H9 (cell line): ENCODE results near the gene CD300C. TPM values are rescaled to one million over a fixed set of nuclear protein-coding genes. Genes with fewer than 3 reads are reported as not detected.

ENCODE experiments used
- DNase-seq: peaks from one replicate; pipeline ENCODE4 v3.0.0-alpha.2; 2017
- H2AFZ ChIP-seq: one replicate; pipeline ENCODE4 v1.6.1; 2013; ENCODE audit warnings: mild to moderate bottlenecking, low read length, control low read depth, moderate library complexity
- H2AK5ac ChIP-seq: 2 replicates; pipeline ENCODE4 v1.6.1; 2013; ENCODE audit warnings: low read length, control low read depth, mixed read lengths; ENCODE audit not compliant: insufficient read length
- H2BK120ac ChIP-seq: one replicate; pipeline ENCODE4 v1.6.1; 2013; ENCODE audit warnings: low read depth, mild to moderate bottlenecking, low read length, control low read depth, inconsistent platforms; ENCODE audit not compliant: poor library complexity, severe bottlenecking
- H2BK12ac ChIP-seq: 2 replicates; pipeline ENCODE4 v1.6.1; 2013; ENCODE audit warnings: low read length, control low read depth, mixed read lengths, low read depth; ENCODE audit not compliant: insufficient read length
- H2BK15ac ChIP-seq: 2 replicates; pipeline ENCODE4 v1.6.1; 2013; ENCODE audit warnings: low read depth, low read length, control low read depth
- H2BK20ac ChIP-seq: one replicate; pipeline ENCODE4 v1.6.1; 2013; ENCODE audit warnings: low read depth, mild to moderate bottlenecking, low read length, control low read depth, inconsistent platforms; ENCODE audit not compliant: poor library complexity, severe bottlenecking
- H2BK5ac ChIP-seq: 2 replicates; pipeline ENCODE4 v1.6.1; 2013; ENCODE audit warnings: low read length, control low read depth, mixed read lengths; ENCODE audit not compliant: insufficient read length
- H3K14ac ChIP-seq: 2 replicates; pipeline ENCODE4 v1.6.1; 2013; ENCODE audit warnings: low read length, control low read depth; ENCODE audit not compliant: insufficient read depth
- H3K18ac ChIP-seq: 2 replicates; pipeline ENCODE4 v1.6.1; 2013; ENCODE audit warnings: low read depth, mild to moderate bottlenecking, mixed read lengths, low read length, control low read depth; ENCODE audit not compliant: insufficient read length
- H3K23ac ChIP-seq: 2 replicates; pipeline ENCODE4 v1.6.1; 2013; ENCODE audit warnings: low read length, control low read depth, mixed read lengths, low read depth; ENCODE audit not compliant: insufficient read length
- H3K23me2 ChIP-seq: 2 replicates; pipeline ENCODE4 v1.6.1; 2013; ENCODE audit warnings: low read depth, mild to moderate bottlenecking, mixed read lengths, low read length, control low read depth; ENCODE audit not compliant: insufficient read length, poor library complexity, severe bottlenecking
- H3K27ac ChIP-seq: 2 replicates; pipeline ENCODE4 v1.5.1; 2013; ENCODE audit warnings: low read length, control low read depth, mixed read lengths, low read depth; ENCODE audit not compliant: insufficient read length
- H3K27me3 ChIP-seq: 2 replicates; pipeline ENCODE4 v1.6.1; 2013; ENCODE audit warnings: low read length, control low read depth, inconsistent platforms; ENCODE audit not compliant: insufficient read depth
- H3K4ac ChIP-seq: 2 replicates; pipeline ENCODE4 v1.6.1; 2013; ENCODE audit warnings: low read depth, mild to moderate bottlenecking, control low read depth, inconsistent platforms, low read length, moderate library complexity
- H3K4me1 ChIP-seq: 2 replicates; pipeline ENCODE4 v1.6.1; 2013; ENCODE audit warnings: low read length, control low read depth, inconsistent platforms; ENCODE audit not compliant: insufficient read depth
- H3K4me2 ChIP-seq: 2 replicates; pipeline ENCODE4 v1.6.1; 2013; ENCODE audit warnings: low read length, control low read depth, mixed read lengths; ENCODE audit not compliant: insufficient read length, insufficient read depth
- H3K56ac ChIP-seq: 2 replicates; pipeline ENCODE4 v1.6.1; 2013; ENCODE audit warnings: low read depth, mild to moderate bottlenecking, mixed read lengths, low read length, control low read depth; ENCODE audit not compliant: insufficient read length
- H3K79me1 ChIP-seq: 2 replicates; pipeline ENCODE4 v1.6.1; 2013; ENCODE audit warnings: low read depth, mild to moderate bottlenecking, moderate library complexity, low read length, control low read depth, inconsistent platforms; ENCODE audit not compliant: insufficient read depth, poor library complexity, severe bottlenecking
- H3K79me2 ChIP-seq: 2 replicates; pipeline ENCODE4 v1.6.1; 2013; ENCODE audit warnings: low read length, control low read depth, inconsistent platforms; ENCODE audit not compliant: insufficient read depth
- H3K9ac ChIP-seq: 2 replicates; pipeline ENCODE4 v1.6.1; 2013; ENCODE audit warnings: low read length, control low read depth, mixed read lengths; ENCODE audit not compliant: insufficient read length; ENCODE audit errors: extremely low read depth
- H3K9me3 ChIP-seq: one replicate; pipeline ENCODE4 v1.6.1; 2013; ENCODE audit warnings: low read depth, low read length, inconsistent platforms; ENCODE audit not compliant: control insufficient read depth
- H3T11ph ChIP-seq: one replicate; pipeline ENCODE4 v1.6.1; 2013; ENCODE audit warnings: mild to moderate bottlenecking, low read length, control low read depth, inconsistent platforms
- H4K20me1 ChIP-seq: one replicate; pipeline ENCODE4 v1.6.1; 2013; ENCODE audit not compliant: control insufficient read depth, insufficient read length, insufficient read depth
- H4K5ac ChIP-seq: 2 replicates; pipeline ENCODE4 v1.6.1; 2013; ENCODE audit warnings: low read depth, mild to moderate bottlenecking, mixed read lengths, low read length, control low read depth; ENCODE audit not compliant: insufficient read length
- H4K8ac ChIP-seq: replicated peaks from 2 replicates; pipeline ENCODE4 v1.6.1; 2013; ENCODE audit warnings: low read length, control low read depth, mixed read lengths, low read depth; ENCODE audit not compliant: insufficient read length
- H4K91ac ChIP-seq: 2 replicates; pipeline ENCODE4 v1.6.1; 2013; ENCODE audit warnings: low read depth, mild to moderate bottlenecking, moderate library complexity, mixed read lengths, low read length, control low read depth; ENCODE audit not compliant: insufficient read length
- H3K27ac Mint-ChIP-seq, 3 experiments: 2 replicates in 2 of 3; 3 replicates in 1 of 3; pipeline ENCODE4 v1.8.0; 2020 to 2021; ENCODE audit warnings: mixed read lengths in 3 of 3, mild to moderate bottlenecking in 1 of 3, moderate library complexity in 1 of 3
- H3K27me3 Mint-ChIP-seq: 2 replicates; pipeline ENCODE4 v1.8.0; 2021; ENCODE audit warnings: low read depth, mild to moderate bottlenecking, moderate library complexity, mixed read lengths
- H3K36me3 Mint-ChIP-seq, 3 experiments: 2 replicates in 2 of 3; 3 replicates in 1 of 3; pipeline ENCODE4 v1.8.0; 2020 to 2021; ENCODE audit warnings: low read depth in 3 of 3, mixed read lengths in 3 of 3; ENCODE audit not compliant: insufficient read depth in 1 of 3
- H3K4me1 Mint-ChIP-seq, 2 experiments: 2 replicates each; pipeline ENCODE4 v1.8.0; 2020; ENCODE audit warnings: mixed read lengths in 2 of 2
- H3K4me3 Mint-ChIP-seq, 2 experiments: 2 replicates in 1 of 2; 3 replicates in 1 of 2; pipeline ENCODE4 v1.8.0; 2020 to 2021; ENCODE audit warnings: mild to moderate bottlenecking in 2 of 2, mixed read lengths in 2 of 2, moderate library complexity in 1 of 2
- H3K9me3 Mint-ChIP-seq, 2 experiments: 2 replicates in 1 of 2; 3 replicates in 1 of 2; pipeline ENCODE4 v1.8.0; 2020; ENCODE audit warnings: mild to moderate bottlenecking in 2 of 2, mixed read lengths in 2 of 2, moderate library complexity in 1 of 2
- WGBS: extraction: QIAGEN DNeasy Blood & Tissue Kit; methylation state at CpG from one replicate; pipeline ENCODE4 v1.1.7; 2013; ENCODE audit warnings: missing lambda C conversion rate, low lambda C conversion rate, mixed read lengths; ENCODE audit not compliant: insufficient read length; ENCODE audit errors: extremely low coverage; 5-methylcytosine and 5-hydroxymethylcytosine counted together
- total RNA-seq: library from RNA; stranded (reverse); gene quantifications from 2 replicates; pipeline ENCODE4 v1.2.1, GENCODE V29; 2021
- TF ChIP-seq, protein P1 (sequence below): fragments of 200-600 bp; sonication (generic); conservative IDR thresholded peaks from 3 replicates; pipeline ENCODE4 v1.8.0; 2021; ENCODE audit warnings: antibody characterized with exemption, mild to moderate bottlenecking

Gene CD300C
- total RNA-seq, 1 experiment from 2014 or later: not detected

DNA sequence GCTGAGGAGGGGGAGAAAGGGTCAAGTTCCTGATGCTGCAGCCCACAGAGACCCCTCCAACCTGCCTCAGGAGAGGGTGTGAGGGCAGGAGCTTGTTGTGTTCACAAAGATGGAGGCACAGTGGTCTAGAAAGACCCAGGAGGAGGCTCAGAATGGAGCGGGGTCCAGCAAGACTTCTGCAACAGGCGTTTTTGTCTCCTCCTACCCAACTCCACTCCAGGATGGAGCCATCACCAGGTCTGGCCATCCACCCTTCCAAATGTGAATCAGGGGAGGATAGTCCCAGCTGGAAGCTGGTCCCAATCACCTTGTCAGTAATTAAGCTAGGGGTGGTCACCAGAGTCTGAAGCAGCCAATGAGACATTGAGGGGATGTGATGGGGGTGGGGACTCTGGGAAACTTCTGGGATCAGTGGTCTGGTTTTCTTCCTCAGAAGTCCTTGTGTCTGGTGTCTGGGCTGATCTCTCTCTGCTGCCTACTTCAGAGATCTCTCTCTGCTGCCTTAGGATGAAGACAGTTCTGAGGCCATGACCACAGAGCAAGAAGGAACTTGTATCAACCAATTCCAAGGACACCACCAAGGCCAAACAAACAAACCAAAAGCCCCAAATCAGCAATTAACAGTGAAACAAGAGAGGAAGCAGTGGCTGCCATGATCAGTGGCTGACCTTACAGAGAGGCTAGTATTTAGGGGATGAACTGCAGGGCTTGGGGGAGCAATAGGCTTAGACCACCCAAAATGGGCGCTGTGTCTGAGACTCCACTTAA lies 29.2 kb downstream of the CD300C start:
- Mint-ChIP-seq H3K36me3 (peaks cover 11 to 12% (median 12%) of the 10 kb centered on the region in 3 experiments), H3K27me3 (peaks cover 62% of the 10 kb centered on the region), H3K27ac (no peak overlapping the region), H3K9me3 (peaks cover 26 to 37% of the 10 kb centered on the region in 2 experiments), H3K4me3 (no peak overlapping the region), H3K4me1 (no peaks in the 10 kb centered on the region)
- no peaks in the 10 kb centered on the region for H3K4me1 ChIP-seq
- no peak overlapping the region for H2BK120ac ChIP-seq
- H3K23me2 ChIP-seq: no peaks in the 10 kb centered on the region
- no peak overlapping the region for H2AFZ ChIP-seq
- H3K79me2 ChIP-seq: no peaks in the 10 kb centered on the region
- WGBS: no CpG with 5 or more reads among the region's 3 CpGs
- no peak overlapping the region for H4K5ac ChIP-seq
- H2BK15ac ChIP-seq: no peak overlapping the region
- H3K4me2 ChIP-seq: no peak overlapping the region
- H3K4ac ChIP-seq: no peak overlapping the region
- H3K14ac ChIP-seq: no peak overlapping the region
- no peak overlapping the region for H2AK5ac ChIP-seq
- H4K20me1 ChIP-seq: no peaks in the 10 kb centered on the region
- no peak overlapping the region for H4K8ac ChIP-seq
- H3K9me3 ChIP-seq: peaks cover 8% of the 10 kb centered on the region
- H2BK5ac ChIP-seq: no peak overlapping the region
- 0 out of 2 replicates have a peak, but pooled peaks cover 1% of the 10 kb centered on the region for H3K27me3 ChIP-seq
- H3K18ac ChIP-seq: no peak overlapping the region
- H4K91ac ChIP-seq: no peak overlapping the region
- no peak overlapping the region for H3T11ph ChIP-seq
- H3K27ac ChIP-seq: no peak overlapping the region
- no peak overlapping the region for H3K23ac ChIP-seq
- H3K9ac ChIP-seq: no peak overlapping the region
- TF ChIP-seq, protein P1, sequence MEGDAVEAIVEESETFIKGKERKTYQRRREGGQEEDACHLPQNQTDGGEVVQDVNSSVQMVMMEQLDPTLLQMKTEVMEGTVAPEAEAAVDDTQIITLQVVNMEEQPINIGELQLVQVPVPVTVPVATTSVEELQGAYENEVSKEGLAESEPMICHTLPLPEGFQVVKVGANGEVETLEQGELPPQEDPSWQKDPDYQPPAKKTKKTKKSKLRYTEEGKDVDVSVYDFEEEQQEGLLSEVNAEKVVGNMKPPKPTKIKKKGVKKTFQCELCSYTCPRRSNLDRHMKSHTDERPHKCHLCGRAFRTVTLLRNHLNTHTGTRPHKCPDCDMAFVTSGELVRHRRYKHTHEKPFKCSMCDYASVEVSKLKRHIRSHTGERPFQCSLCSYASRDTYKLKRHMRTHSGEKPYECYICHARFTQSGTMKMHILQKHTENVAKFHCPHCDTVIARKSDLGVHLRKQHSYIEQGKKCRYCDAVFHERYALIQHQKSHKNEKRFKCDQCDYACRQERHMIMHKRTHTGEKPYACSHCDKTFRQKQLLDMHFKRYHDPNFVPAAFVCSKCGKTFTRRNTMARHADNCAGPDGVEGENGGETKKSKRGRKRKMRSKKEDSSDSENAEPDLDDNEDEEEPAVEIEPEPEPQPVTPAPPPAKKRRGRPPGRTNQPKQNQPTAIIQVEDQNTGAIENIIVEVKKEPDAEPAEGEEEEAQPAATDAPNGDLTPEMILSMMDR: no peak
- no peak overlapping the region for H3K56ac ChIP-seq
- H2BK12ac ChIP-seq: no peak overlapping the region
- no peak for DNase-seq
- H2BK20ac ChIP-seq: no peak overlapping the region
- no peaks in the 10 kb centered on the region for H3K79me1 ChIP-seq
